HepG2 (cell line): ENCODE results near the gene HINT2. TPM values are rescaled to one million over a fixed set of nuclear protein-coding genes. Genes with fewer than 3 reads are reported as not detected.

Experiments used
- ATAC-seq: fragments of 200-7000 bp; cut with Tn5 transposase; 3 replicates; pipeline ENCODE4 v1.9.1; 2020; ENCODE audit warnings: mild to moderate bottlenecking, moderate library complexity
- BruUV-seq: library from RNA; stranded (reverse); fragments of 400-500 nt; replicated peaks from 2 replicates; lab custom pipeline; 2021; lab: Mats Ljungman, UMichigan
- CTCF ChIA-PET: fragments of 300-600 bp; formaldehyde crosslinking; extraction: SDS; loops from one replicate; lab custom pipeline; 2021; ENCODE audit warnings: low total read pairs, inconsistent platforms, low intra/inter-chr PET ratio; lab: Yijun Ruan, JAX
- POLR2A ChIA-PET: fragments of 350-600 bp; sonication (Branson Sonifier 250); formaldehyde crosslinking; loops from one replicate; lab custom pipeline; 2020; ENCODE audit warnings: antibody characterized with exemption, inconsistent platforms; lab: Yijun Ruan, JAX
- DNase-seq: peaks from one replicate; pipeline ENCODE4 v3.0.0-alpha.2; 2015; ENCODE audit warnings: low spot score
- FAIRE-seq: peaks from 3 replicates; lab custom pipeline; 2011; peaks lifted over from hg19 to GRCh38; lab: Jason Lieb, UNC
- H2AFZ ChIP-seq: one replicate; pipeline ENCODE4 v1.6.1; 2011; ENCODE audit warnings: low read length, inconsistent platforms
- H3K27ac ChIP-seq: fragments of 300-600 bp; 3 replicates; pipeline ENCODE4 v1.8.0; 2011; ENCODE audit warnings: mixed run types, mild to moderate bottlenecking, mixed read lengths, low read length, inconsistent platforms; ENCODE audit not compliant: insufficient read depth; ENCODE audit errors: extremely low read length
- H3K27me3 ChIP-seq, 2 experiments: fragments of 200-600 bp in 1 of 2; 2 replicates in 1 of 2; 3 replicates in 1 of 2; pipeline versions ENCODE4 v1.6.0 to v1.8.0; 2011; ENCODE audit warnings: low read length in 2 of 2, mild to moderate bottlenecking in 2 of 2, moderate library complexity in 2 of 2, inconsistent platforms in 1 of 2; ENCODE audit not compliant: insufficient read depth in 2 of 2, control insufficient read depth in 1 of 2
- H3K36me3 ChIP-seq, 2 experiments: fragments of 200-600 bp in 1 of 2; replicated peaks in 1 of 2; 2 replicates in 1 of 2; 3 replicates in 1 of 2; pipeline versions ENCODE4 v1.5.1 to v1.8.0; 2011; ENCODE audit warnings: low read length in 2 of 2, inconsistent platforms in 1 of 2; ENCODE audit not compliant: insufficient read depth in 2 of 2, control insufficient read depth in 1 of 2
- H3K4me1 ChIP-seq: 2 replicates; pipeline ENCODE4 v1.5.1; 2012; ENCODE audit warnings: low read length, inconsistent platforms; ENCODE audit not compliant: insufficient read depth
- H3K4me2 ChIP-seq: 2 replicates; pipeline ENCODE4 v1.6.0; 2011; ENCODE audit warnings: low read depth, low read length, inconsistent platforms
- H3K4me3 ChIP-seq, 3 experiments: fragments of 200-600 bp in 1 of 3; sonication (generic), shearing (Covaris generic) in 1 of 3; replicated peaks in 1 of 3; 2 replicates each; pipeline ENCODE4 v1.5.1; 2011 to 2016; ENCODE audit warnings: low read length in 3 of 3, inconsistent platforms in 2 of 3, low read depth in 2 of 3, mild to moderate bottlenecking in 2 of 3, control low read depth in 1 of 3, mixed read lengths in 1 of 3; ENCODE audit not compliant: insufficient read depth in 1 of 3
- H3K79me2 ChIP-seq: one replicate; pipeline ENCODE4 v1.6.1; 2011; ENCODE audit warnings: low read length, inconsistent platforms; ENCODE audit not compliant: insufficient read depth
- H3K9ac ChIP-seq: 2 replicates; pipeline ENCODE4 v1.6.0; 2011; ENCODE audit warnings: mild to moderate bottlenecking, low read depth, low read length, inconsistent platforms; ENCODE audit not compliant: insufficient read depth
- H3K9me3 ChIP-seq: 2 replicates; pipeline ENCODE4 v1.5.1; 2012; ENCODE audit warnings: mild to moderate bottlenecking, low read length
- H4K20me1 ChIP-seq: 2 replicates; pipeline ENCODE4 v1.6.0; 2011; ENCODE audit warnings: inconsistent platforms, mild to moderate bottlenecking, low read length, moderate library complexity; ENCODE audit not compliant: insufficient read depth
- CTCF ChIP-seq: sonication (generic); formaldehyde crosslinking; IDR thresholded peaks from 2 replicates; pipeline ENCODE4 v1.5.0; 2020; ENCODE audit warnings: mild to moderate bottlenecking, missing genetic modification reagents, moderate library complexity
- FOXK2 ChIP-seq: fragments of 450-650 bp; IDR thresholded peaks from 2 replicates; pipeline ENCODE4 v1.6.1; 2016
- FOXO4 ChIP-seq: sonication (generic); formaldehyde crosslinking; conservative IDR thresholded peaks from 2 replicates; pipeline ENCODE4 v1.8.1; 2023; ENCODE audit warnings: missing genetic modification reagents
- GTF3A ChIP-seq: sonication (generic); formaldehyde crosslinking; conservative IDR thresholded peaks from 2 replicates; pipeline ENCODE4 v1.4.0; 2020; ENCODE audit warnings: mild to moderate bottlenecking, missing genetic modification reagents
- KDM2A ChIP-seq: sonication (generic); formaldehyde crosslinking; IDR thresholded peaks from 2 replicates; pipeline ENCODE4 v1.4.0; 2020; ENCODE audit warnings: low read depth, missing genetic modification reagents, borderline replicate concordance
- NFE2L2 ChIP-seq: fragments of 150-350 bp; IDR thresholded peaks from 2 replicates; pipeline ENCODE4 v1.6.1; 2014; ENCODE audit warnings: low read length
- POLR2G ChIP-seq: fragments of 200-400 bp; formaldehyde crosslinking; IDR thresholded peaks from 2 replicates; pipeline ENCODE4 v1.6.1; 2018; ENCODE audit warnings: mild to moderate bottlenecking, low read depth, low read length, moderate library complexity
- PRDM4 ChIP-seq: sonication (generic); formaldehyde crosslinking; IDR thresholded peaks from 2 replicates; pipeline ENCODE4 v1.9.0; 2021; ENCODE audit warnings: missing genetic modification reagents, borderline replicate concordance
- PTBP1 ChIP-seq: fragments of 200-400 bp; formaldehyde crosslinking; IDR thresholded peaks from 2 replicates; pipeline ENCODE4 v1.6.1; 2018; ENCODE audit warnings: low read length, low read depth; ENCODE audit not compliant: poor library complexity, severe bottlenecking
- SP5 ChIP-seq: IDR thresholded peaks from 2 replicates; pipeline ENCODE4 v1.6.1; 2016; ENCODE audit warnings: low read depth, borderline replicate concordance
- ZBTB42 ChIP-seq: sonication (generic); formaldehyde crosslinking; IDR thresholded peaks from 2 replicates; pipeline ENCODE4 v1.5.0; 2020; ENCODE audit warnings: mild to moderate bottlenecking, missing genetic modification reagents
- ZBTB43 ChIP-seq: sonication (generic); formaldehyde crosslinking; conservative IDR thresholded peaks from 2 replicates; pipeline ENCODE4 v1.4.0; 2020; ENCODE audit warnings: missing genetic modification reagents
- ZUFSP ChIP-seq: sonication (generic); formaldehyde crosslinking; IDR thresholded peaks from 2 replicates; pipeline ENCODE4 v1.9.0; 2021; ENCODE audit warnings: missing genetic modification reagents, mild to moderate bottlenecking, borderline replicate concordance
- ZZZ3 ChIP-seq: sonication (generic); formaldehyde crosslinking; IDR thresholded peaks from 2 replicates; pipeline ENCODE4 v1.4.0; 2020; ENCODE audit warnings: missing genetic modification reagents, mild to moderate bottlenecking, borderline replicate concordance
- in situ Hi-C: cut with HindIII; loops from 2 replicates; pipeline ENCODE4 v1.10.0; 2017; ENCODE audit warnings: low pct_unique_long_range_greater_than_20kb; ENCODE audit not compliant: extremely low pct_ligation_motif_present
- intact Hi-C: fragments of 100-400 bp; cut with micrococcal nuclease; formaldehyde crosslinking; loops from one replicate; pipeline ENCODE4 v1.10.0; 2022; ENCODE audit not compliant: unreplicated experiment
- polyA plus RNA-seq, 8 experiments: library from polyadenylated mRNA; depleted of rRNA in 3 of 8; stranded (reverse) in 7 of 8; unstranded in 1 of 8; fragments of >200 nt; fragmentation: Illumina TruSeq in 4 of 8; extraction: Trizol in 4 of 8; gene quantifications; 2 replicates each; pipeline versions ENCODE4 v1.2.1 to v1.2.3, GENCODE V29; 2011 to 2016; ENCODE audit warnings: low read depth in 4 of 8, missing spikeins in 1 of 8, mixed read lengths in 1 of 8; ENCODE audit not compliant: insufficient read depth in 1 of 8
- total RNA-seq, 5 experiments: library from RNA; depleted of rRNA; stranded (reverse); fragments of >200 nt; fragmentation: Illumina TruSeq; extraction: Trizol; gene quantifications; 2 replicates each; pipeline ENCODE4 v1.2.3, GENCODE V29; 2016; ENCODE audit warnings: low read depth in 1 of 5

HINT2 gene
- total and polyA plus RNA-seq, 2 of the 13 experiments (the other 11 are each of a cell fraction or from before 2014, with no cell fraction given), result 37.9 to 56.2 TPM

GRCh38 chr9:35826071-35826701 is 11.3 kb upstream of the HINT2 start (continued):
- TF ChIP-seq CTCF (peak; percentile 77), PTBP1 (no peak), FOXO4 (CRISPR knock-in tag) (0 out of 2 replicates have a peak, but pooled peaks have one; percentile 19), KDM2A (CRISPR knock-in tag) (0 out of 2 replicates have a peak, but pooled peaks have one; percentile 20)
- TF ChIP-seq, all 625 proteins: peak for 35

- intact Hi-C loops (no loop called here), in situ Hi-C loops (no loop called here)
- H3K27me3 ChIP-seq, result no peaks in the 10 kb centered on the region
- no peak for ATAC-seq
- BruUV-seq, result no TSS peak
- POLR2A ChIA-PET, result no interaction called here
- no peak overlapping the region for H3K27ac ChIP-seq
- no peak for DNase-seq
- H3K36me3 ChIP-seq, result no peaks in the 10 kb centered on the region
- no peak for FAIRE-seq
- H2AFZ ChIP-seq, result no peak overlapping the region
- H3K4me3 ChIP-seq, result no peak overlapping the region
- no peak overlapping the region for H3K4me2 ChIP-seq
- no peaks in the 10 kb centered on the region for H3K79me2 ChIP-seq
- H4K20me1 ChIP-seq, result no peaks in the 10 kb centered on the region
- peaks cover 10% of the 10 kb centered on the region for H3K4me1 ChIP-seq
- no peaks in the 10 kb centered on the region for H3K9me3 ChIP-seq
- CTCF ChIA-PET, result no interaction called here
- no peak overlapping the region for H3K9ac ChIP-seq
- TF ChIP-seq ZUFSP (no peak), POLR2G (no peak), PRDM4 (no peak), GTF3A (CRISPR knock-in tag) (no peak), FOXK2 (no peak), ZBTB43 (CRISPR knock-in tag) (no peak), SP5 (CRISPR knock-in tag) (no peak), ZZZ3 (CRISPR knock-in tag) (no peak), ZBTB42 (CRISPR knock-in tag) (no peak), NFE2L2 (no peak)
Observed at GRCh38 chr9:35822926-35823325, 8.1 kb upstream of the HINT2 start.
